Globus pallidus (tissue), 1 donor: ENCODE measurements around the gene DRG1.
"Not testable (repeated sequence)": the region's sequence is repeated elsewhere in the genome, so short reads cannot be mapped to it uniquely, and the experiment has no call there.

ENCODE experiments used
- DNase-seq: peaks from one replicate; pipeline ENCODE4 v3.0.0-alpha.2; 2015; ENCODE audit warnings: low spot score

DRG1 gene, protein sequence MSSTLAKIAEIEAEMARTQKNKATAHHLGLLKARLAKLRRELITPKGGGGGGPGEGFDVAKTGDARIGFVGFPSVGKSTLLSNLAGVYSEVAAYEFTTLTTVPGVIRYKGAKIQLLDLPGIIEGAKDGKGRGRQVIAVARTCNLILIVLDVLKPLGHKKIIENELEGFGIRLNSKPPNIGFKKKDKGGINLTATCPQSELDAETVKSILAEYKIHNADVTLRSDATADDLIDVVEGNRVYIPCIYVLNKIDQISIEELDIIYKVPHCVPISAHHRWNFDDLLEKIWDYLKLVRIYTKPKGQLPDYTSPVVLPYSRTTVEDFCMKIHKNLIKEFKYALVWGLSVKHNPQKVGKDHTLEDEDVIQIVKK

DNA sequence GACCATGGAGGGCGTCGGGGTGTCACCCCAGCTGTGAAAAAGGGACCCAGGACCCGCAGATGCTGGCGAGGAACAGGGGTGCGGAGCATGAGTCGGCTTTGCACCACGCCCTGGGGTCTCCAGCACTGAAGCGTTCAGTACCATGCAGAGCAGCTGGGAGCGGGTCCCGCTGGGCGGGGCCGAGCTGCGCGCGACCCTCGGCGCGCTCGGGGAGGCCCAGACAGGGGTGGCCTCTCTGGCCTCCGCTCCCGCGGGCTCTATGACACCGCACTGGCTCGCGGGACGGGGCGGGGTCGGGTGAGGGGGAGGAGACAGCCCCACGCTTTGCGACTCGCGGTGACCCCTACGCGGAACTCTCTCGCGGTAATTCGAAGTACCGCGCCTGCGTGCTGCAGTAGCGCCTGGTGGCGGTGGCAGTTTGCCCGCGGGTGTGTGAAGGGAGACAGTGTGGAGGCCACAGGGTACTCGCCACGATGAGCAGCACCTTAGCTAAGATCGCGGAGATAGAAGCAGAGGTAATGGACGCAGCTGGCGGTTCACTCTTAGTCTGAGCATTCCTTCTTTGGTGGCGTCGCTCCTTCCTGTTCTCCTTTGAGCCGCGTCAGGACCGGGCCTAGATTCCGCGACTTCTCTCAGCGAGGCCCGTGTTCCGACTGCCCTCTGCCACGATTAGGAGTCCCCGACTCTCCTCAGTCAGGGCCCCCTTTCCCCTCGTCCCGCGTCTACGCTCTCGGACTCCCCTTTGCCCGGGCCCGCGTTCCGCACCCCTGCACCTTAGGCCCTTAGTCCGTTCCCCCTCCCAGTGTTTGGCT, at the start of gene DRG1:
Gene DRG1 (plus strand): TSS at position 394 of the 812 bp plus-strand sequence. CDS start 80 bp downstream, at position 474.
- peak; percentile 97 for DNase-seq

DNA sequence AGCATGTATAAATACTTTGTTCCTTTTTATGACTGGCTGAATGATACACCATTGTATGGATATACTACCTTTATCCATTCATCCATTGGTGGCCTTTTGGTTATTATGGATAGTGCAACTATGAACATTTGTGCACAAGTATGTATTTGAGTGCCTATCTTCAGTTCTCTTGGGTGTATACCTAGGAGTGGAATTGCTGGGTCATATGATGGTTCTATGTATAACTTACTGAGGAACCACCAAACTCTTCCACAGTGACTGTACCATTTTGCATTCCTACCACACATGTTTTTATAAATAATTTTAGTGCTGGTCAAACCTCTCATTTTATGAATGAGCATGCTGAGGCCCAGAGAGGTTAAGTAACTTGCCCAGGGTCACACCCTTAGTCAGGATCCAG, 49.4 kb upstream of the DRG1 start:
- no peak for DNase-seq

- no peak for DNase-seq
These were observed 49.0 kb upstream of the DRG1 start for GRCh38 chr22:31350410-31350863.

- no peak for DNase-seq
These were observed 44.9 kb upstream of the DRG1 start for GRCh38 chr22:31354515-31354914.

DNA sequence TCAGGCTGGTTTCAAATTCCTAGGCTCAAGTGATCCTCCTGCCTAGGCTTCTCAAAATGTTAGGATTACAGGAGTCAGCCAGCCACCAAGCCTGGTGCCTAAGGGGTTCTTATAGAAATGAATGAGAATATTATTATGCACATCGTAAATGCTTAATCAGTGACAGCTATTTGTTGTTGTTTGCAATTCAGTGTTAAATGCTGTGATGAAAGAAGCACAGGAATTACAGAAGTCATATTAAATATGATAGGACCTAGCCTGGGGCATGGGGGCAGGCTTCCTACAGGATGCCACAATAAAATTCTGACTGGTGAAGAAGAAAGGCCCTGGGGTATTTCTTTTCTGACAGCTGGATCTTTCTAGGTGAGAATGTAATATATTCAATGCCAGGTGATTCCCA, 39.4 kb upstream of the DRG1 start:
- DNase-seq = no peak

GRCh38 chr22:31361743-31362142, 37.7 kb upstream of the DRG1 start:
- DNase-seq = no peak

GRCh38 chr22:31363885-31364465, 35.4 kb upstream of the DRG1 start:
- DNase-seq = no peak

DNA sequence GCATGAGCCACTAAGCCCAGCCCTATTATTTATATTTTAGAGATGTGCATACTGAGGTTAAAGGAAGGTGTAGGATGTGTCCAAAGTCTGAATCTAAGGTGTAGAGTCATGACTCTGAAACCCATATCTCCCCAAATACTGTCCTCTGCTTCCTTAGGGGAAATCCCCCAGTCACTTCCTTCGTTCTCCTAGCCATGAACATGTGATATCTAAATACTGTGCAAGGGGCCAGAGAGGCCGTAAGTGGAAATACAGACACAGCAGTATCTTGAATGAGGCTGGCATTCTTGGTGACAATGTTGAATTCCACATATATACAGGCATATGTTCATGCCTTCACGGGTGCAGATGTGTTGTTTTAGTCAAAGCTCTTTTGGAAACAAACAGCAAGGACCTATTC, 32.0 kb upstream of the DRG1 start:
- DNase-seq = no peak

GRCh38 chr22:31377612-31378011, 21.8 kb upstream of the DRG1 start:
- DNase-seq = no peak

- DNase-seq = no peak
These were observed 21.3 kb upstream of the DRG1 start for GRCh38 chr22:31378123-31378522.

GRCh38 chr22:31378651-31379050, 20.8 kb upstream of the DRG1 start:
- DNase-seq = not testable (repeated sequence)

DNA sequence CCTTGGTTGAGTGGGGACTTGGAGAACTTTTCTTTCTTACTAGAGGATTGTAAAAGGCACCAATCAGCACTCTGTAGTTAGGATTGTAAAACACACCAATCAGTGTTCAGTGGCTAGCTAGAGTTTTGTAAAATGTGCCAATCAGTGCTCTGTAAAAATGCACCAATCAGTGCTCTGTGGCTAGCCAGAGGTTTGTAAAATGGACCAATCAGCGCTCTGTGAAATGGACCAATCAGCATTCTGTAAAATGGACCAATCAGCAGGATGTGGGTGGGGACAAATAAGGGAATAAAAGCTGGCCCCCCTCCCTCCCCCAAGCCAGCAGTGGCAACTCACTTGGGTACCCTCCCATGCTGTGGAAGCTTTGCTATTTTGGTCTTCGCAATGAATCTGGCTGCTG, 5.5 kb upstream of the DRG1 start:
- DNase-seq = no peak

DNA sequence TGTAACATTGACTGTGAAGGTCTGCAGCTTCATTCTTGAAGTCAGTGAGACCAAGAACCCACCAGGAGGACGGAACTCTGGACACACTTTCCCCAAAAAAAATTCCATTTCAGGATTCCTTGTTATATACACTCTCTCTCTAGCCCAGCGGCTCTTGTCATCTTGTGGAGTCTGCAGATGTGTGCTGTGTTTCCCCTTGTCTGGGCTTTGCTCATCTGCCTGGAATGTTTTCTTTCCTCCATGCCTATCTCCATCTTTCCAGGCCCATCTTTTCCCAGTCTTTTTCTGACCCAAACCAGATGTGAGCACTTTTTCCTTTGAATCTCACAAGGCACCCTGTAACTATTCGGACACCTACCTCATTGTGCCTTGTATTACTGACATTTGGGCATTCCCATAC, 5.1 kb upstream of the DRG1 start:
- DNase-seq = no peak

DNA sequence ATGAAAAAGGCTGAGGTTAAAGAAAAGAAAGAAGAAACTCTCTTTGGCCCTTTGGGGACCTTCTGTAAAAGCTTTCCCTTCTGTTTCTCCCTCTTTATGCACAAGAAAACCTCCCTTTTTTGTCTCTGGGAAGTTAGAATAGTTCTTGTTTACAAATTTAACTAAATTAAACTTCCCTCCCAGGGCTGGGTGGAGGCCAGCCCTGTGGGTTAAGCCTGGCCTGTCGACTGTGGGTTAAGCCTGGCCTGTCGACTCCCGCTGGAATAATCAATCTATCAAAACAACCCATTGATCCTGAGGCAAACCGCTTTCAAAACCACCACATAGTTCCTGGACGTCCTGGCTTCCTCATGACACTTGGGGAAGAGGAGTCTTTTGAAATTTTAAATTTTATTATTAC, 1.2 kb upstream of the DRG1 start:
- DNase-seq = no peak

- DNase-seq = no peak
These were observed 606 bp downstream of the DRG1 start for GRCh38 chr22:31400023-31400397.

- DNase-seq = not testable (repeated sequence)
These were observed 2.9 kb downstream of the DRG1 start for GRCh38 chr22:31402350-31402749.

GRCh38 chr22:31425331-31426050, 26.1 kb downstream of the DRG1 start:
- DNase-seq = no peak

GRCh38 chr22:31431950-31432349, 32.5 kb downstream of the DRG1 start:
- DNase-seq = no peak

DNA sequence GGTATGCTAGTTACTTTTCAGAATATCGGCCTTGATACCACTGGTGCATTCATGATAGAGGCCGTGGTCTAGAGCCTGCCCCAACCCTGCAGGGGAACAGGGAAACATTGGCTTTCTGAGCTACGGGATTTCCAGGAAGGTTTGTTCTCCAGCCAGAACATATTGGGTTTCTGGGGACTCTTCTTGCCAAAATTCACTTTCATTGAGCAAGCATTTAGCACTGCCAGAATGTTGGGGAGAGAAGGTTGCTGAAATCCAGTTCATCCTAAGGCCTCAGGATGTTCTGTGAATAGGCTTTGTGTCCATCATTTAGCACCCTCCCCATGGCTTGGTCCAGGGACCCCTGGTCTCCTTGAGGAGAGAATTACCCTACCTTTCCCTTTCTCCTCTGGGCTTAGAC, 36.7 kb downstream of the DRG1 start:
- DNase-seq = no peak

- DNase-seq = no peak
These were observed 40.4 kb downstream of the DRG1 start for GRCh38 chr22:31439808-31440207.

DNA sequence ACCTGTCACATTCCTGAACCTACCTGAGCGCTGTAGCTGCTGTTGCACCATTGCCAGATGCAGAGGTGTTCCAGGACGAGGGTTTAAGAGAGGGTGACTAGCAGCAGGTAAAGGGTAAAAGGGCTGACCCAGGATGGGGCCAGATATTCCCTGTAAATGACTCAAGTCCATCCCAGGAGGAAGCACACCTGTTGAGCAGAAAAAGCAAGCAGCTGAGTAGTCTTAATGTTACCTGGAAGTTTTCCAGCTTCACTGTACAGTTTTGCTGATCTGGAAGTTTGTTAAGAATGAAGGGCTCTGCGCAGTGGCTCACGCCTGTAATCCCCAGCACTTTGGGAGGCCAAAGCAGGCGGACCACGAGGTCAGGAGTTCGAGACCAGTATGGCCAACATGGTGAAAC, 41.3 kb downstream of the DRG1 start:
- no peak for DNase-seq

DNA sequence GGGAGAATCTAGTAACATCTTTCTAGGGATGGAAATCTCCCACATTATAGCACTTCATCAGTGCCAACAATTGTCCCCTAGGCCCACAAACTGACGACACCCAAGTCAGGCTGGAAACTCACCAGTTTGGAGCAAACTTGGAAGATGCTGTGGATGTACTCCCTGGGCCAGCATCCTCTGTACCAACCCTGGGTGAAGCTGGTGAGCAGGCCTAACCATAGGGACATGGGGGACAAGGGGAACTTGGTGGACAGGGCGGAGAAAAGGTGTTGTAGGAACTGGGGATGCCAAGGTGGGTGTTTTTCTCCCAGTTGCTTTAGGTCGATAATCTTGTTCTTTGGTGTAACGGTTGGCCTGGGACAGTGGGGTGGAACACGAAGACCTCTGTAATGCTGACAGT, 42.2 kb downstream of the DRG1 start:
- DNase-seq = no peak
